Natural killer cell (primary cell): ENCODE data around the gene ERRFI1. TPM values are rescaled to one million over a fixed set of nuclear protein-coding genes. Genes with fewer than 3 reads are reported as not detected.
A peak's percentile ranks its signal among the peaks of the same experiment; 100 is the strongest.

Experiments used
- ATAC-seq, 3 donors: fragments of 150-1000 bp in 2 of 3; fragments of 200-7000 bp in 1 of 3; cut with Tn5 transposase; 1 replicate in 1 of 3; 2 replicates in 2 of 3; pipeline ENCODE4 v1.10.0; 2021; ENCODE audit warnings: mild to moderate bottlenecking in 2 of 3, moderate library complexity in 2 of 3
- DNase-seq, 2 donors: peaks; one replicate each; pipeline versions ENCODE4 v3.0.0 to v3.0.0-alpha.2; 2013 to 2021; ENCODE audit warnings: mixed read lengths in 1 of 2
- H3K27ac ChIP-seq: one replicate; pipeline ENCODE4 v1.5.1; 2013; ENCODE audit warnings: mild to moderate bottlenecking, low read length
- H3K27me3 ChIP-seq: one replicate; pipeline ENCODE4 v1.6.1; 2013; ENCODE audit warnings: low read length; ENCODE audit not compliant: control insufficient read depth, insufficient read depth
- H3K36me3 ChIP-seq: one replicate; pipeline ENCODE4 v1.6.1; 2013; ENCODE audit warnings: low read length; ENCODE audit not compliant: control insufficient read depth, insufficient read depth
- H3K4me1 ChIP-seq: one replicate; pipeline ENCODE4 v1.6.1; 2013; ENCODE audit warnings: low read length; ENCODE audit not compliant: control insufficient read depth, insufficient read depth
- H3K4me3 ChIP-seq: one replicate; pipeline ENCODE4 v1.5.1; 2013; ENCODE audit warnings: low read length
- H3K9me3 ChIP-seq: one replicate; pipeline ENCODE4 v1.6.1; 2013; ENCODE audit warnings: low read length; ENCODE audit not compliant: control insufficient read depth, insufficient read depth
- H3K27ac Mint-ChIP-seq, 2 donors: one replicate each; pipeline ENCODE4 v1.8.0; 2022; ENCODE audit warnings: mild to moderate bottlenecking in 2 of 2, mixed read lengths in 2 of 2, moderate library complexity in 1 of 2
- H3K27me3 Mint-ChIP-seq, 2 donors: one replicate each; pipeline ENCODE4 v1.8.0; 2022; ENCODE audit warnings: low read depth in 2 of 2, mixed read lengths in 2 of 2
- H3K36me3 Mint-ChIP-seq: one replicate; pipeline ENCODE4 v1.8.0; 2022; ENCODE audit warnings: mixed read lengths
- H3K4me1 Mint-ChIP-seq, 2 donors: one replicate each; pipeline ENCODE4 v1.8.0; 2022; ENCODE audit warnings: mixed read lengths in 2 of 2
- H3K4me3 Mint-ChIP-seq: one replicate; pipeline ENCODE4 v1.8.0; 2022; ENCODE audit warnings: mild to moderate bottlenecking, moderate library complexity, mixed read lengths
- H3K9me3 Mint-ChIP-seq, 2 donors: one replicate each; pipeline ENCODE4 v1.8.0; 2022; ENCODE audit warnings: mixed read lengths in 2 of 2
- CTCF ChIP-seq: fragments of 200-600 bp; IDR thresholded peaks from one replicate; pipeline ENCODE4 v1.8.0; 2022; ENCODE audit warnings: antibody characterized with exemption
- WGBS: methylation state at CpG from one replicate; pipeline ENCODE4 v1.1.7; 2013; ENCODE audit warnings: missing lambda C conversion rate; ENCODE audit not compliant: insufficient coverage; 5-methylcytosine and 5-hydroxymethylcytosine counted together
- intact Hi-C: fragments of 100-400 bp; cut with micrococcal nuclease; formaldehyde crosslinking; loops from one replicate; pipeline ENCODE4 v1.14.2; 2022
- total RNA-seq, 4 donors: library from RNA; stranded (reverse); fragments of 120-200 nt in 1 of 4; gene quantifications; one replicate each; pipeline versions ENCODE4 v1.2.3 to v1.2.4, GENCODE V29; 2013 to 2022

Gene ERRFI1
- total RNA-seq, result 1 to 10 TPM; 2.9 to 4.9 (median 4.0) TPM
- 1.7 TPM for total RNA-seq (2013)

DNA sequence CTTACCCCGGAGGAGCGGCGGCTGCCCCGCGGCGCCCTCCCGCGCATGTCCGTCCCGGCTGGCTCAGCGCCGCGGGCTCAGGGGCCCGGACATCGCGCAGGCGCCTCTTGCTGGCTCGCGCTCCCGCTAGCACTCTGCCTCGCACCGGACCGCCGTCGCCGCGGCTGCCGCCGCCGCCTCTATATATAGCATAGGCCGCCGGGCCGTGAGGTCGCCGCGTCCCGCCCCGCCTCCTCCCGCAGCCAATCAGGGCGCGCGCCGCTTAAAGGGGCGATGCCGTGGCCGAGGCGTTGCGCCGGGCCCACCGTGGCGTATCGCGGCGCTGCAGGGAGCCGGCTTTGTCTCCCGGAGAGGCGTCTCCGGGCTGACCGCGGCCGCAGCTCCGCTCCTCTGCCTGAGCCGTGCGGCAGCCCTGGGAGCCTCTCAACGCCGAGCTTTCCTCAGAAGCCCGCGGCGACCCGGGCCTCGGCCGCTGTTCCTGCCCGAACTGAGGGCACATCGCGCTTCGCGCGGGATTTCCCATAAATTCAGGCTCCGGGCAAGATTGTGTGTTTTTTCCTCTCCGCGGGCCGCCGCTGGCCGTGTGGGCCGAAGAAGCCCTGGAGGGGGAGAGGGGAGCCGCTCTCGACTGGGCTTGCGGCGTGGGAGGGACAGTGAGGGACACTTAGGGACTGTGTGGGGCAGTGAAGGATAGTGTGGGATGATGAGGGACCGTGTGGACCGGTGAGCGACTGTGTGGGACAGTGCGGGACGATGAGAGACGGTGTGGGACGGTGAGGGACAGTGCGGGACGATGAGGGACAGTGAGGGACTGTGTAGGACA lies at the start of gene ERRFI1:
TSS of gene ERRFI1 (minus strand) at position 157 of the 823 bp plus-strand sequence. CDS start 10,690 bp downstream, outside the sequence.
- Histone ChIP-seq H3K36me3 (no peaks in the 10 kb centered on the region), H3K4me3 (peak within 1 kb of the TSS; percentile 32), H3K27ac (no peak within 1 kb of the TSS), H3K9me3 (no peaks in the 10 kb centered on the region), H3K4me1 (peaks cover 11% of the 10 kb centered on the region), H3K27me3 (peaks cover 25% of the 10 kb centered on the region)
- intact Hi-C loops, result loop anchor here (2.0 kb wide), 2 partner anchors 126 to 290 kb away; no protein-coding TSS in a partner anchor
- Mint-ChIP-seq H3K9me3 (no peaks in the 10 kb centered on the region), H3K36me3 (no peaks in the 10 kb centered on the region), H3K4me3 (peak within 1 kb of the TSS; percentile 85), H3K27ac (peak within 1 kb of the TSS; percentile 48 to 80), H3K27me3 (peaks cover 18 to 20% of the 10 kb centered on the region in 2 donors), H3K4me1 (peaks cover 11 to 17% of the 10 kb centered on the region in 2 donors)
- DNase-seq (peak; percentile 90 to 91), ATAC-seq (peak; percentile 94 to 97 (median 97))
- 6% methylated on average over 98 of the region's 98 CpGs for WGBS
- TF ChIP-seq CTCF, result no peak

GRCh38 chr1:8075511-8076051 lies 49.5 kb upstream of the ERRFI1 start:
- DNase-seq (no peak), ATAC-seq (no peak)
- Histone ChIP-seq H3K9me3 (no peaks in the 10 kb centered on the region), H3K27ac (no peak overlapping the region), H3K4me1 (no peaks in the 10 kb centered on the region), H3K36me3 (no peaks in the 10 kb centered on the region), H3K27me3 (no peaks in the 10 kb centered on the region), H3K4me3 (no peak overlapping the region)
- Mint-ChIP-seq H3K27ac (no peak overlapping the region), H3K9me3 (no peaks in the 10 kb centered on the region), H3K4me1 (no peaks in the 10 kb centered on the region), H3K27me3 (peaks cover 9 to 13% of the 10 kb centered on the region in 2 donors), H3K36me3 (no peaks in the 10 kb centered on the region), H3K4me3 (no peak overlapping the region)
- no peak for TF ChIP-seq CTCF
- WGBS, result 91% methylated on average over 10 of the region's 10 CpGs
- intact Hi-C loops, result no loop called here

DNA sequence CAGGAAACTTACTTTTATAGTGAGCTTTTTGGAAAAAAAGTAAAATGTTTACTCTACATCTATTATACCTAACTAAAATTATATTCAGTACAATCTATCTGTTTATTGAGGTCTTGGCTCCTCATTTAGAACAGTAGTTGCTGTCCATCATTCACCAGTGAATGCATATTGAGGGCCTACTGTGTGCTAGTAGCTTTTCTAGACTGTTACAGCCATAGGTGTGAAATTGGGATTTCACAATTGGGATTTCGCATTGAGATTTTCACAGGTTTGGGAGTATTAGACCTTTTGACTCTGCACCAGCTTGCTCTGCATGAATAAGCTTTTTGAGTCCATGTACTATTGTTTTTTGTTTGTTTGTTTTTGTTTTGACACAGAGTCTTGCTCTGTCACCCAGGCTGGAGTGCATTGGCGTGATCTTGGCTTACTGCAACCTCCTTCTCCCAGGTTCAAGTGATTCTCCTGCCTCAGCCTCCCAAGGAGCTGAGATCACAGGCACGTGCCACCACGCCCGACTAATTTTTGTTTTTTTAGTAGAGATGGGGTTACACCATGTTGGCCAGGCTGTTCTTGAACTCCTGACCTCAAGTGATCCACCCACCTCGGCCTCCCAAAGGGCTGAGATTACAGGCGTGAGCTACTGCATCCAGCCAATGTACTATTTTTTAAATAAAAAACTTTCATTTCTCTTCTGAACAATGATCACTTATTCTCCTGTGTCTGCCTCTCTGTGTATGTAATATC lies 47.2 kb upstream of the ERRFI1 start:
- H3K27ac Mint-ChIP-seq, result no peak overlapping the region
- Histone ChIP-seq H3K9me3 (no peaks in the 10 kb centered on the region), H3K4me1 (no peaks in the 10 kb centered on the region), H3K4me3 (no peak overlapping the region), H3K27ac (no peak overlapping the region), H3K36me3 (no peaks in the 10 kb centered on the region), H3K27me3 (no peaks in the 10 kb centered on the region)
- 96% methylated on average over 7 of the region's 7 CpGs for WGBS
- intact Hi-C loops, result no loop called here
- no peak overlapping the region for H3K4me3 Mint-ChIP-seq
- no peak for ATAC-seq
- H3K27me3 Mint-ChIP-seq, result peaks cover 7 to 8% of the 10 kb centered on the region in 2 donors
- no peak for DNase-seq
- no peaks in the 10 kb centered on the region for H3K36me3 Mint-ChIP-seq
- H3K4me1 Mint-ChIP-seq, result no peaks in the 10 kb centered on the region
- no peaks in the 10 kb centered on the region for H3K9me3 Mint-ChIP-seq
- no peak for TF ChIP-seq CTCF
